HepG2 (cell line): ENCODE measurements around the gene RPL36. TPM values are rescaled to one million over a fixed set of nuclear protein-coding genes. Genes with fewer than 3 reads are reported as not detected.

Source experiments
- DNMT1 ChIP-seq: sonication (generic); formaldehyde crosslinking; IDR thresholded peaks from 2 replicates; pipeline ENCODE4 v1.5.1; 2020; ENCODE audit warnings: mild to moderate bottlenecking, missing genetic modification reagents
- ELF3 ChIP-seq: IDR thresholded peaks from 2 replicates; pipeline ENCODE4 v1.6.1; 2016; ENCODE audit warnings: missing genetic modification reagents, missing compliant biosample characterization
- EZH2 ChIP-seq: conservative IDR thresholded peaks from 2 replicates; pipeline ENCODE4 v1.6.1; 2012; ENCODE audit warnings: mild to moderate bottlenecking, low read depth, low read length, moderate library complexity
- MAZ ChIP-seq, 2 experiments: sonication (generic) in 1 of 2; formaldehyde crosslinking in 1 of 2; IDR thresholded peaks; 2 replicates each; pipeline versions ENCODE4 v1.5.0 to v1.6.1; 2012 to 2020; ENCODE audit warnings: low read depth in 2 of 2, mild to moderate bottlenecking in 2 of 2, borderline replicate concordance in 1 of 2, improper control_type of control experiment in 1 of 2, low read length in 1 of 2, missing genetic modification reagents in 1 of 2, moderate library complexity in 1 of 2
- MED1 ChIP-seq: sonication (generic); formaldehyde crosslinking; IDR thresholded peaks from 2 replicates; pipeline ENCODE4 v1.4.0; 2020; ENCODE audit warnings: missing genetic modification reagents
- MYNN ChIP-seq: sonication (generic); formaldehyde crosslinking; IDR thresholded peaks from 2 replicates; pipeline ENCODE4 v1.4.0; 2020; ENCODE audit warnings: mild to moderate bottlenecking, low read depth, missing genetic modification reagents
- NR0B2 ChIP-seq: sonication (generic); formaldehyde crosslinking; IDR thresholded peaks from 2 replicates; pipeline ENCODE4 v1.4.0; 2020; ENCODE audit warnings: mild to moderate bottlenecking, missing genetic modification reagents
- RFX1 ChIP-seq: fragments of 450-650 bp; IDR thresholded peaks from 2 replicates; pipeline ENCODE4 v1.6.1; 2017
- RXRA ChIP-seq: sonication (generic); formaldehyde crosslinking; IDR thresholded peaks from 2 replicates; pipeline ENCODE4 v1.5.1; 2020; ENCODE audit warnings: missing genetic modification reagents
- SALL1 ChIP-seq: sonication (generic); formaldehyde crosslinking; IDR thresholded peaks from 2 replicates; pipeline ENCODE4 v1.8.0; 2022; ENCODE audit warnings: mild to moderate bottlenecking, missing genetic modification reagents
- SIN3A ChIP-seq: IDR thresholded peaks from 2 replicates; pipeline ENCODE4 v1.6.1; 2011; ENCODE audit warnings: low read depth, mild to moderate bottlenecking, control low read depth, low read length, borderline replicate concordance
- SKIL ChIP-seq: sonication (generic); formaldehyde crosslinking; IDR thresholded peaks from 2 replicates; pipeline ENCODE4 v1.8.0; 2022; ENCODE audit warnings: missing genetic modification reagents, mild to moderate bottlenecking, moderate library complexity, borderline replicate concordance
- SNAPC4 ChIP-seq: sonication (generic); formaldehyde crosslinking; IDR thresholded peaks from 2 replicates; pipeline ENCODE4 v1.4.0; 2020; ENCODE audit warnings: mild to moderate bottlenecking, missing genetic modification reagents
- TAF15 ChIP-seq: fragments of 200-400 bp; formaldehyde crosslinking; IDR thresholded peaks from one replicate; pipeline ENCODE4 v1.6.1; 2018; ENCODE audit warnings: mild to moderate bottlenecking, low read depth, low read length; ENCODE audit not compliant: poor library complexity, severe bottlenecking
- ZFP1 ChIP-seq: IDR thresholded peaks from 2 replicates; pipeline ENCODE4 v1.6.1; 2016
- ZKSCAN8 ChIP-seq: IDR thresholded peaks from 2 replicates; pipeline ENCODE4 v1.6.1; 2016; ENCODE audit warnings: borderline replicate concordance, missing genetic modification reagents, missing compliant biosample characterization
- ZNF292 ChIP-seq: sonication (generic); formaldehyde crosslinking; IDR thresholded peaks from 2 replicates; pipeline ENCODE4 v1.8.1; 2022; ENCODE audit warnings: mild to moderate bottlenecking, low read depth, missing genetic modification reagents, borderline replicate concordance
- ZNF335 ChIP-seq: sonication (generic); formaldehyde crosslinking; IDR thresholded peaks from 2 replicates; pipeline ENCODE4 v1.4.0; 2020; ENCODE audit warnings: missing genetic modification reagents
- ZNF414 ChIP-seq: sonication (generic); formaldehyde crosslinking; IDR thresholded peaks from 2 replicates; pipeline ENCODE4 v1.5.0; 2020; ENCODE audit warnings: missing genetic modification reagents
- ZNF75D ChIP-seq: sonication (generic); formaldehyde crosslinking; IDR thresholded peaks from 2 replicates; pipeline ENCODE4 v1.8.1; 2023; ENCODE audit warnings: missing genetic modification reagents, mild to moderate bottlenecking, borderline replicate concordance
- ZNF878 ChIP-seq: sonication (generic); formaldehyde crosslinking; IDR thresholded peaks from 2 replicates; pipeline ENCODE4 v1.8.1; 2023; ENCODE audit warnings: mild to moderate bottlenecking, missing genetic modification reagents, moderate library complexity
- ZSCAN25 ChIP-seq: sonication (generic); formaldehyde crosslinking; IDR thresholded peaks from 2 replicates; pipeline ENCODE4 v1.8.0; 2022; ENCODE audit warnings: mild to moderate bottlenecking, missing genetic modification reagents
- polyA plus RNA-seq, 8 experiments: library from polyadenylated mRNA; depleted of rRNA in 3 of 8; stranded (reverse) in 7 of 8; unstranded in 1 of 8; fragments of >200 nt; fragmentation: Illumina TruSeq in 4 of 8; extraction: Trizol in 4 of 8; gene quantifications; 2 replicates each; pipeline versions ENCODE4 v1.2.1 to v1.2.3, GENCODE V29; 2011 to 2016; ENCODE audit warnings: low read depth in 4 of 8, missing spikeins in 1 of 8, mixed read lengths in 1 of 8; ENCODE audit not compliant: insufficient read depth in 1 of 8
- total RNA-seq, 5 experiments: library from RNA; depleted of rRNA; stranded (reverse); fragments of >200 nt; fragmentation: Illumina TruSeq; extraction: Trizol; gene quantifications; 2 replicates each; pipeline ENCODE4 v1.2.3, GENCODE V29; 2016; ENCODE audit warnings: low read depth in 1 of 5

RPL36 gene
- total and polyA plus RNA-seq, 2 of the 13 experiments (the other 11 are each of a cell fraction or from before 2014, with no cell fraction given): 706 to 740 TPM

GRCh38 chr19:5686647-5687359, 3.3 kb upstream of the RPL36 start (continued):
- TF ChIP-seq ZNF75D: no peak
- TF ChIP-seq ELF3: peak; percentile 54; the same call in 1 of the 2 replicates
- 0 out of 2 replicates have a peak, but pooled peaks have one; percentile 32 for TF ChIP-seq MED1 (CRISPR knock-in tag)
- no peak for TF ChIP-seq SKIL (CRISPR knock-in tag)
- no peak for TF ChIP-seq ZFP1
- peak; percentile 82; the same call in 1 of the 2 replicates for TF ChIP-seq RXRA
- TF ChIP-seq ZNF414 (CRISPR knock-in tag): no peak
- TF ChIP-seq NR0B2 (CRISPR knock-in tag): peak; percentile 24
- no peak for TF ChIP-seq EZH2
- peak; percentile 51 for TF ChIP-seq SALL1 (CRISPR knock-in tag)
- TF ChIP-seq SNAPC4 (CRISPR knock-in tag): no peak
- TF ChIP-seq DNMT1: no peak
- peak; percentile 83 for TF ChIP-seq MAZ (IDR thresholded peaks at IDR 0.05; ENCODE audit: borderline replicate concordance, low read depth, low read length)
- TF ChIP-seq MAZ (CRISPR knock-in tag; IDR thresholded peaks at IDR 0.05; ENCODE audit: low read depth): peak; percentile 63
- TF ChIP-seq RFX1: no peak
- peak; percentile 40; the same call in 1 of the 2 replicates for TF ChIP-seq SIN3A
- TF ChIP-seq ZNF335 (CRISPR knock-in tag): no peak
- TF ChIP-seq TAF15: no peak
- TF ChIP-seq ZKSCAN8 (CRISPR knock-in tag): no peak
- no peak for TF ChIP-seq MYNN (CRISPR knock-in tag)
- TF ChIP-seq ZSCAN25: no peak; the same call in 1 of the 2 replicates
- TF ChIP-seq ZNF292: no peak
- no peak for TF ChIP-seq ZNF878 (CRISPR knock-in tag)
